ENCODE results near the gene PTTG1.

PTTG1 gene

GRCh38 chr5:160466889-160467554 is 45.4 kb downstream of the PTTG1 start:
- in situ Hi-C loops (cut with MboI; ENCODE audit: low pct_unique_long_range_greater_than_20kb, low sequenced_read_pairs, unreplicated experiment) = no loop called here
- DNase-seq (ENCODE audit: low spot score) = no peak
- TF ChIP-seq CTCF (IDR thresholded peaks at IDR 0.05; ENCODE audit: extremely low read depth, insufficient read depth, missing control alignments) = no peak

- peak; percentile 77 for DNase-seq (ENCODE audit: low spot score)
- in situ Hi-C loops (cut with MboI; ENCODE audit: low pct_unique_long_range_greater_than_20kb, low sequenced_read_pairs, unreplicated experiment) = no loop called here
- no peak for TF ChIP-seq CTCF (IDR thresholded peaks at IDR 0.05; ENCODE audit: extremely low read depth, insufficient read depth, missing control alignments)
Measured at GRCh38 chr5:160467555-160468362, 46.1 kb downstream of the PTTG1 start.

- in situ Hi-C loops (cut with MboI; ENCODE audit: low pct_unique_long_range_greater_than_20kb, low sequenced_read_pairs, unreplicated experiment) = no loop called here
- TF ChIP-seq CTCF (IDR thresholded peaks at IDR 0.05; ENCODE audit: extremely low read depth, insufficient read depth, missing control alignments) = no peak
- no peak for DNase-seq (ENCODE audit: low spot score)
Measured at GRCh38 chr5:160468363-160468975, 46.8 kb downstream of the PTTG1 start.

GRCh38 chr5:160469156-160470144 is 47.8 kb downstream of the PTTG1 start:
- no peak for DNase-seq (ENCODE audit: low spot score)
- no peak for TF ChIP-seq CTCF (IDR thresholded peaks at IDR 0.05; ENCODE audit: extremely low read depth, insufficient read depth, missing control alignments)
- in situ Hi-C loops (cut with MboI; ENCODE audit: low pct_unique_long_range_greater_than_20kb, low sequenced_read_pairs, unreplicated experiment) = no loop called here

- no peak for DNase-seq (ENCODE audit: low spot score)
- TF ChIP-seq CTCF (IDR thresholded peaks at IDR 0.05; ENCODE audit: extremely low read depth, insufficient read depth, missing control alignments) = no peak
- in situ Hi-C loops (cut with MboI; ENCODE audit: low pct_unique_long_range_greater_than_20kb, low sequenced_read_pairs, unreplicated experiment) = no loop called here
Measured at GRCh38 chr5:160470437-160471361, 49.0 kb downstream of the PTTG1 start.

All from GM13977 (cell line).